IPS-15b (cell line): ENCODE results near the gene FGGY.
"Not testable (repeated sequence)": the region's sequence is repeated elsewhere in the genome, so short reads cannot be mapped to it uniquely, and the experiment has no call there.

Experiments
- H3K27me3 ChIP-seq: one replicate; pipeline ENCODE4 v1.6.1; 2013; ENCODE audit warnings: low read length; ENCODE audit not compliant: control insufficient read depth, insufficient read depth
- H3K36me3 ChIP-seq: one replicate; pipeline ENCODE4 v1.6.1; 2013; ENCODE audit warnings: low read length; ENCODE audit not compliant: control insufficient read depth, insufficient read depth
- H3K4me1 ChIP-seq: one replicate; pipeline ENCODE4 v1.6.1; 2013; ENCODE audit warnings: mild to moderate bottlenecking, low read length; ENCODE audit not compliant: control insufficient read depth, insufficient read depth
- H3K4me3 ChIP-seq: one replicate; pipeline ENCODE4 v1.5.1; 2013; ENCODE audit warnings: low read depth, low read length
- H3K9ac ChIP-seq: one replicate; pipeline ENCODE4 v1.6.1; 2013; ENCODE audit warnings: low read depth, mild to moderate bottlenecking, low read length
- H3K9me3 ChIP-seq: one replicate; pipeline ENCODE4 v1.6.1; 2013; ENCODE audit warnings: mild to moderate bottlenecking, low read length; ENCODE audit not compliant: control insufficient read depth, insufficient read depth

The FGGY gene

DNA sequence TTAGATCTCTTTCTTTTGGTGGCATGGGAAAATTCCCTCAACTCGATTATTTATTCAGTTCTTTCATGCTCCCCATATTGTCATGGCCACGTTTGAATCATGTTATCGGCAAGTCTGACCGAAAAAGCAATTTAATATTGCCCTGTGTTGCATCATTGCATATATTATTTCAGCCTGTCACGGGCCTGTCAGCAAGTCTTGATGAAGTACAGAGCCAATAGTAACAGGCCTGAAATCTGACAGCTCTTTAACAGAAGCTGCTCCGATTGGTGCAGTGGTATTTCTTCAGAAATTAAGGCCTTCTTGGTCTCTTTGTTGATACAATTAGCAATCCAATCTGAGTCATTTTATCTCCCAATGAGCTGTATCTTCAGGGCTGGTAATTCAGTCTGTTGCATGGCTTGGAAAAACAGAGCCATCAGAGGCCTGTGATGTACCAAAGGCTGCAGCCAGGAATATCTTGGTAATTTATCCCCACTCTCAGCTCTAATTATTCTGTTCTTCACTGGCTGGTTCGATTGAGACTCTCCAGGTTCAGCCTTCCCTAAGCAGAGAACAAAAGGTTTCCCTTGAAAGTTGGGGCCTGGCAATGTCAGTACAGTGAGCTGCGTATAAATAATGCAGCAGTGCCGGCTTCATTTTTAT lies 149.5 kb downstream of the FGGY start:
- Histone ChIP-seq H3K4me1 (no peaks in the 10 kb centered on the region), H3K36me3 (no peaks in the 10 kb centered on the region), H3K27me3 (no peaks in the 10 kb centered on the region), H3K9me3 (no peaks in the 10 kb centered on the region), H3K9ac (no peak overlapping the region), H3K4me3 (no peak overlapping the region)

DNA sequence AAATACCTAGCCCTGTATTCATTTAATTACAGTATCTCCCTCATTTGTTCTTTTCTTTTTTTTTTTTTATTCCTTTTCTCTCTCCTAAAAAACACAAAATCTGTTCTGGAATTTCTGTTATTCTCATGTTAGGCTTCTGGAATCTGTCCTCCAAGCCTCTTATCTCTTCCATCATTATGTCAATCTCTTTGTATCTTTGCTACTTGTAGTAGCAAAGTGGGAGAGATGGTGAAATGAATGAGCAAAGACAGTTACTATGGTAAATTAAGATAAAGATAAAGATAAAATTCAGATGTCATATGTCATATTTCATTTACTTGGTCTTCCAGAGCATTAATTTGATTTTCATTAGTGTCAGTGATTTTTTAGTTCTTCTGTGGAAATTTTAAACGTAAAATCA lies 155.1 kb downstream of the FGGY start:
- Histone ChIP-seq H3K27me3 (no peaks in the 10 kb centered on the region), H3K9me3 (no peaks in the 10 kb centered on the region)

DNA sequence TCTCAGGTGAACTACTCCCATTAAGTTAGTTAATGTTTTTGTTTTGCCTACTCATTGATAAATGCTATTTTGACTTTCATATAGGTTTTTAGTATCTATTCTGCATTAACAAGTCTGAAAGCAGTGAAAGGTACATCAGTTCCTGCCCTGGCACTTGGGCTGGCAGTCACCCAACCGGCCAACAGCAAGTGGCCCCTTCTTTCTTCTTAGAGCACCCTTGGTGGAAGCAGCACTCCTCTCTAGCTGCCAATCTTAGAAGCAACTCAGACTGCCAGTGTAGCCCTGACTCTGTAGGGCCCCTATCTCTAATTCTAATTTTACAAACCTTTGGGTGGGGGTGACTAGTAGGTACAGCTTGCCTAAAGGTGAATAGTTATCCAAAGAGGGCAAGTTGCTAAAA lies 155.7 kb downstream of the FGGY start:
- H3K9me3 ChIP-seq: no peaks in the 10 kb centered on the region
- no peaks in the 10 kb centered on the region for H3K36me3 ChIP-seq
- no peak overlapping the region for H3K9ac ChIP-seq
- H3K4me3 ChIP-seq: no peak overlapping the region
- H3K4me1 ChIP-seq: no peaks in the 10 kb centered on the region
- H3K27me3 ChIP-seq: no peaks in the 10 kb centered on the region

More for the DNA sequence above, 155.1 kb downstream of the FGGY start:
- H3K4me3 ChIP-seq: no peak overlapping the region
- H3K4me1 ChIP-seq: no peaks in the 10 kb centered on the region
- H3K9ac ChIP-seq: no peak overlapping the region
- no peaks in the 10 kb centered on the region for H3K36me3 ChIP-seq

DNA sequence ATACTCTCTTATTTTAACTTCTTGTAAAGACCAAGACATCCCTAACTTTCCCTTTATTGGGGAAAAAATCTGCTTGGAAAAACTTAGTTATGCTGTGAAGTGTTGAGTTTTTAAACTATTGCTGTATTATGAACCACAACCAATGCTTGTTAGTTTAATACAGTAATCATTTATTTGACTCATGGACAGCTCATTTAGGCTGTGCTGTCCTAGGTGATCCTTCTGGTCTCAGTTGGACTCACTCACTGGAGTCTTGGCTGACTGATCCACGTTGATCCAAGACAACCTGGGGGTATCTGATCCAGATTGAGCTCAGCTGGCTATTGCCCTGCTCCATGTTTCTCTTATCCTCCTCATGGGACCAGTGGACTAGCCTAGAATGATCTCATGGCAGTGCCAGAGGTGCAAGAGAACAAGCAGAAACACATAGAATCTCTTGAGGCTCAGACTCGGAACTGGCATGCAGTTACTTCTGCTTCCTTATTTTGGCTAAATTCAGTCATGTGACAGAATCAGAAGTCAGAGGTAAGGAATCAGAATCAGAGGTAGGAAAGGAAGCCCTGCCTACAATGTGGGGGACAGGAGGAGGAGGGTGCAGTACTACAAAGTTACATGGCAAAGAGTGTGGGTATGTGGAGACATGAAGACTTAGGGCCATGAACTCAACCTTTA lies 156.5 kb downstream of the FGGY start:
- H3K9ac ChIP-seq: no peak overlapping the region

DNA sequence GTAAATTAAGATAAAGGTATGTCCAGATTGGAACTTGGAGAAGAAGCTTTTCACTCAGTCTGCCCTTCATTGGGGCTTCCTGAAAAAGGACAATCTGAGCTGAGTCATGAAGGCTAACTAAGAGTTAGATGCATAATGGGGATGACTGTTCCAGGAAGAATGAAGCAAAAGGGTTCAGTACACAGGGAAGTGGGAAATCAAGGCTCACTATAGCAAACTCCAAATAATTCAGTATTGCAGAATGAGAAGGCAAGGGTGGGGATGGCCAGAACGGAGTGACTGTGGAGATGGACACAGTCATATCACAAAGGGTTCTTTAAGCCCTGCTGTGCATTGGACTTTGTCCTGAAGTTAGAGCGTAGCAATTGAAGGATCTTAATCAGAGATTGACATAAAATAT lies 158.3 kb downstream of the FGGY start:
- no peaks in the 10 kb centered on the region for H3K4me1 ChIP-seq
- H3K27me3 ChIP-seq: no peaks in the 10 kb centered on the region
- H3K9me3 ChIP-seq: peaks cover 7% of the 10 kb centered on the region
- H3K4me3 ChIP-seq: no peak overlapping the region
- H3K36me3 ChIP-seq: no peaks in the 10 kb centered on the region
- no peak overlapping the region for H3K9ac ChIP-seq

More for the DNA sequence above, 156.5 kb downstream of the FGGY start:
- Histone ChIP-seq H3K9me3 (no peaks in the 10 kb centered on the region), H3K4me1 (no peaks in the 10 kb centered on the region), H3K4me3 (no peak overlapping the region), H3K27me3 (no peaks in the 10 kb centered on the region), H3K36me3 (no peaks in the 10 kb centered on the region)

DNA sequence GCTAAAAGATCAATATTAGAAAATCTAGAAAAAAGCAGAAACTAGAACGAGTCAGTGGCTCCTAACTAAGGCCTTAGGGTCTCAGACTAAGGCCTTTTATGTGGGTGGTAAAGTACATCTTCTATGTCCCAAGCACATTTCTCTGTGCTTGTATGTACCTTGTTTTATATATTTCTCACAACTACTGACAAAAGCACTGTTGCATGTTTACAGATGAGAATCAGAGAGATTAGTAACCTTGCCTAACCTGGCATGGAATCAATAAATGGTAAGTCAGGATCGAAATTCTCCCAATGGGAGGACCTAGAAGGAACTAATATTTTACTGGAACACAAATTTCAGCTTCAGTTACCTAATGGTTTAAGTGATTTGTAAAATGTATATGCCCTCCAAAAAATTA lies 160.9 kb downstream of the FGGY start:
- Histone ChIP-seq H3K4me3 (no peak overlapping the region), H3K4me1 (no peaks in the 10 kb centered on the region), H3K9me3 (peaks cover 7% of the 10 kb centered on the region), H3K36me3 (no peaks in the 10 kb centered on the region), H3K27me3 (no peaks in the 10 kb centered on the region), H3K9ac (no peak overlapping the region)

DNA sequence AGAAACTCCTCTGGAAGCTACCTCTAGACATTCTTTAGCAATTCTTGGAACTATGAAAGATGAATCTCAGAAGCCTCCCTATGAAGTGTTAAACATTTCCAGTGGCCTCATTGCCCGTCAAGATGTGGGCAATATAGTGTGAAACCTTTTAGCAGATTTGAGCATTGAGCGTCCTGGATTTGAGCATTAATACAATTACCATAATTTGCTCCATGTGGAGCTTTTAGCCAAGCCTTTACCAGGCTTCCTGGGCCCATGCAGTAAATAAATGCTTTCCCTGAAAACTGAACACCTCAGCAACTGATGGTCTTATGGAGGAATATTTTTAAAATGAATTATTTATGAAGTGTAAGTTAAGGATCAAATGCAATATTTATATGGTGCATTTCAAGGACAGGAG lies 162.0 kb downstream of the FGGY start:
- Histone ChIP-seq H3K27me3 (no peaks in the 10 kb centered on the region), H3K4me1 (no peaks in the 10 kb centered on the region), H3K9ac (no peak overlapping the region), H3K36me3 (no peaks in the 10 kb centered on the region), H3K4me3 (no peak overlapping the region), H3K9me3 (peaks cover 7% of the 10 kb centered on the region)

DNA sequence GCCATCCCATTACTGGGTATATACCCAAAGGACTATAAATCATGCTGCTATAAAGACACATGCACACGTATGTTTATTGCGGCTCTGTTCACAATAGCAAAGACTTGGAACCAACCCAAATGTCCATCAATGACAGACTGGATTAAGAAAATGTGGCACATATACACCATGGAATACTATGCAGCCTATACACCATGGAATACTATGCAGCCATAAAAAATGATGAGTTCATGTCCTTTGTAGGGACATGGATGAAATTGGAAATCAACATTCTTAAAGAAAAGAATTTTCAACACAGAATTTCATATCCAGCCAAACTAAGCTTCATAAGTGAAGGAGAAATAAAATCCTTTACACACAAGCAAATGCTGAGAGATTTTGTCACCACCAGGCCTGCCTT lies 166.0 kb downstream of the FGGY start:
- H3K27me3 ChIP-seq, H3K4me1 ChIP-seq, H3K9ac ChIP-seq: not testable (repeated sequence)

DNA sequence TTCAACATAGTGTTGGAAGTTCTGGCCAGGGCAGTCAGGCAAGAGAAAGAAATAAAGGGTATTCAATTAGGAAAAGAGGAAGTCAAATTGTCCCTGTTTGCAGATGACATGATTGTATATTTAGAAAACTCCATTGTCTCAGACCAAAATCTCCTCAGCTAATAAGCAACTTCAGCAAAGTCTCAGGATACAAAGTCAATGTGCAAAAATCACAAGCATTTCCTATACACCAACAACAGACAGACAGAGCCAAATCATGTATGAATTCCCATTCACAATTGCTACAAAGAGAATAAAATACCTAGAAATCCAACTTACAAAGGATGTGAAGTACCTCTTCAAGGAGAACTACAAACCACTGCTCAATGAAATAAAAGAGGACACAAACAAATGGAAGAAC lies 168.6 kb downstream of the FGGY start:
- not testable (repeated sequence) for H3K27me3 ChIP-seq, H3K4me1 ChIP-seq, H3K4me3 ChIP-seq, H3K36me3 ChIP-seq, H3K9me3 ChIP-seq, H3K9ac ChIP-seq

More for the DNA sequence above, 166.0 kb downstream of the FGGY start:
- not testable (repeated sequence) for H3K9me3 ChIP-seq, H3K4me3 ChIP-seq, H3K36me3 ChIP-seq

DNA sequence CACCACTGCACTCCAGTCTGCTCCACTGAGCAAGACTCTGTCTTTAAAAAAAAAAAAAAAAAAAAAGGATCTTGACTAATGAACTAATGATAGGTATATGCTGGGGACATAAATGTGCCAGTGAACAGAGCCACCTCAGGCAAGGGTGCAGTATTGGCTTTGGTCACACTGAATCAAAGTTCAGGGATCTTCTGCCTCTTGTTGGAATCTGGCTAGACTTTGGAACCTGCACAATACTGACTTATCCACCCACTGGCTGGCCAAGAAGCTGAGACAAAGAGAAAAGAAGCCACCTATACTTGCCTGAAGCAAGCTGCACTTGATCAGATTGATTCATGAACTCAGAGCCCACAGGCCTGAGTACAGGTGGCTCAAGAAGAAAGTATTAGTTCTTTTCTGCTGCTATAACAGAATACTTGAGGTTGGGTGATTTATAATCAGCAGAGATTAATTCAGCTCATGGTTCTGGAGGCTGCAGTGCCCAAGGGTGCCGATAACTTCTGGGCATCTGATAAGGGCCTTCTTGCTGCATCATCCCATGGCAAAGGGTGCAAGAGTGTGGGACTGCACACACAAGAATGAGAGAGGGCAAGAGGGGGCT lies 172.0 kb downstream of the FGGY start:
- no peaks in the 10 kb centered on the region for H3K36me3 ChIP-seq
- no peaks in the 10 kb centered on the region for H3K9me3 ChIP-seq
- no peaks in the 10 kb centered on the region for H3K4me1 ChIP-seq
- no peak overlapping the region for H3K4me3 ChIP-seq
- H3K9ac ChIP-seq: no peak overlapping the region
- H3K27me3 ChIP-seq: no peaks in the 10 kb centered on the region

DNA sequence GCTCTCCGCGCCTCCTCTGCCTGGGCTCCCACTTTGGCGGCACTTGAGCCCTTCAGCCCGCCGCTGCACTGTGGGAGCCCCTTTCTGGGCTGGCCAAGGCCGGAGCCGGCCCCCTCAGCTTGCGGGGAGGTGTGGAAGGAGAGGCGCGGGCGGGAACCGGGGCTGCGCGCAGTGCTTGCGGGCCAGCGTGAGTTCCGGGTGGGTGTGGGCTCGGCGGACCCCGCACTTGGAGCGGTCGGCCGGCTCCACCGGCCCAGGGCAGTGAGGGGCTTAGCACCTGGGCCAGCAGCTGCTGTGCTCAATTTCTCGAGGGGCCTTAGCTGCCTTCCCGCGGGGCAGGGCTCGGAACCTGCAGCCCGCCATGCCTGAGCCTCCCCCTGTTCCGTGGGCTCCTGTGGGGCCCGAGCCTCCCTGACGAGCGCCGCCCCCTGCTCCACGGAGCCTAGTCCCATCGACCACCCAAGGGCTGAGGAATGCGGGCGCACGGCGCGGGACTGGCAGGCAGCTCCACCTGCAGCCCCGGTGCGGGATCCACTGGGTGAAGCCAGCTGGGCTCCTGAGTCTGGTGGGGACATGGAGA lies 175.2 kb downstream of the FGGY start:
- H3K27me3 ChIP-seq, H3K4me1 ChIP-seq, H3K36me3 ChIP-seq, H3K4me3 ChIP-seq, H3K9ac ChIP-seq, H3K9me3 ChIP-seq: not testable (repeated sequence)

DNA sequence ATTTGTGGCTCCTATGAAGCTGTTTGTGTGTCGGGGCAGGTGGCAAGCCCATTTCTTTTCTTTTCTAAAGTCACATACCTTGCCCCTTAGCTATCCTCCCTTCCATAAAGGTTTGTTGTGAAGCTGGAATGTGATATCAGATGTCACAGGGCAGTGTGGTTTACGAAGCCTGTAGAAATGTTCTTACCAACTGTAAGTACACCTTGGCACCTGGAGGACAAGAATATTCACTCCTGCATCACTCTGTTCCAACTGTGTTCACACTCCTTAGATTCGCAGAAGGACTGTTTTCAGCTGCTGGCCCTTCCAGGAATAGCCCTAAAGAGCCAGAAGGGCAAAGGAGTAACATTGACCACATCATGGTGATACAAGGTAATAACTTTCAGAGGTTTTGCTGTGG lies 176.9 kb downstream of the FGGY start:
- Histone ChIP-seq H3K4me1 (no peaks in the 10 kb centered on the region), H3K4me3 (no peak overlapping the region), H3K36me3 (no peaks in the 10 kb centered on the region), H3K9ac (no peak overlapping the region), H3K27me3 (no peaks in the 10 kb centered on the region), H3K9me3 (no peaks in the 10 kb centered on the region)
